GM12891 (cell line): ENCODE results near the gene PPP1R12B.
"Not testable (repeated sequence)": the region's sequence is repeated elsewhere in the genome, so short reads cannot be mapped to it uniquely, and the experiment has no call there.

Experiments
- PAX5 ChIP-seq: IDR thresholded peaks from 2 replicates; pipeline ENCODE4 v1.6.1; 2011; ENCODE audit warnings: low read length, moderate library complexity, mild to moderate bottlenecking; ENCODE audit not compliant: insufficient read depth, severe bottlenecking
- POLR2A ChIP-seq: IDR thresholded peaks from 2 replicates; pipeline ENCODE4 v1.6.1; 2011; ENCODE audit warnings: low read depth, low read length, control low read depth
- POLR2AphosphoS5 ChIP-seq: IDR thresholded peaks from 2 replicates; pipeline ENCODE4 v1.6.1; 2011; ENCODE audit warnings: low read depth, low read length, control low read depth
- POU2F2 ChIP-seq: IDR thresholded peaks from 2 replicates; pipeline ENCODE4 v1.6.1; 2011; ENCODE audit warnings: low read depth, mild to moderate bottlenecking, control low read depth, low read length, moderate library complexity
- SPI1 ChIP-seq: IDR thresholded peaks from 2 replicates; pipeline ENCODE4 v1.6.1; 2011; ENCODE audit warnings: low read depth, low read length, control low read depth
- TAF1 ChIP-seq: IDR thresholded peaks from 2 replicates; pipeline ENCODE4 v1.6.1; 2011; ENCODE audit warnings: low read depth, low read length, control low read depth

GRCh38 chr1:202451641-202452040, 103.1 kb downstream of the PPP1R12B start:
- TF ChIP-seq POLR2A, TAF1, POLR2AphosphoS5, POU2F2, SPI1, PAX5: not testable (repeated sequence)
